Activated naive CD4-positive, alpha-beta T cell treated with anti-CD3 and anti-CD28 coated beads for 36 hours (primary cell): Measurements from ENCODE around the gene SLC25A39. TPM values are rescaled to one million over a fixed set of nuclear protein-coding genes. Genes with fewer than 3 reads are reported as not detected.

ENCODE experiments used
- CTCF ChIA-PET: fragments of 350-600 bp; sonication (Branson Sonifier 250); formaldehyde crosslinking; loops from one replicate; lab custom pipeline; 2021; ENCODE audit warnings: antibody characterized with exemption; lab: Charles Lee
- DNase-seq: peaks from one replicate; pipeline ENCODE4 v3.0.0-alpha.2; 2020
- H3K27ac Mint-ChIP-seq: one replicate; pipeline ENCODE4 v1.8.0; 2021; ENCODE audit warnings: mild to moderate bottlenecking, mixed read lengths
- H3K27me3 Mint-ChIP-seq: one replicate; pipeline ENCODE4 v1.8.0; 2021; ENCODE audit warnings: low read depth, mixed read lengths
- H3K36me3 Mint-ChIP-seq: one replicate; pipeline ENCODE4 v1.8.0; 2021; ENCODE audit warnings: low read depth, mixed read lengths
- H3K4me1 Mint-ChIP-seq: one replicate; pipeline ENCODE4 v1.8.0; 2021; ENCODE audit warnings: low read depth, mixed read lengths
- H3K4me3 Mint-ChIP-seq: one replicate; pipeline ENCODE4 v1.8.0; 2021; ENCODE audit warnings: mild to moderate bottlenecking, moderate library complexity, mixed read lengths
- H3K9me3 Mint-ChIP-seq: one replicate; pipeline ENCODE4 v1.8.0; 2021; ENCODE audit warnings: mixed read lengths
- intact Hi-C: fragments of 100-400 bp; cut with micrococcal nuclease; formaldehyde crosslinking; loops from one replicate; pipeline ENCODE4 v1.15.1; 2023
- total RNA-seq, 2 experiments: library from RNA; stranded (reverse); gene quantifications; one replicate each; pipeline ENCODE4 v1.2.3, GENCODE V29; 2021

Gene SLC25A39
- total RNA-seq, 2 experiments from 2014 or later, result 146 to 149 TPM

DNA sequence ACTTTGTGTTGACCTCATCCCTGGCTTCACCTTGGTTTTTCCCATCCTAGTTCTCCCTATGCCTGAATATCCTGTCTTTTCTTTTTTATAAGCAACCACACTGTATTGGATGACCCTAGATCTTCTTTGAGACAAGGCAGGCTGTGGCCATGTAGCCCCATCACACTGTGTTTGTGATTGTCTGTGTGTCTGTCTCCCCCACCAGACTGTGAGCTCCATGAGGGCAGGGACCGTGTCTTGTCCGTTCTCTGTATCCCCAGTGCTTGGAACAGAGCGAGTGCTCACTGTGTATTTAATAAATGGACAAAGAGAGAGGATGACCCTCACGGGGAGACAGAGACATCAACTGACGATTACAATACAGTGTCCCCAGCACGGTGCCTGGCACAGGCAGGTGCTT lies 7.1 kb downstream of the SLC25A39 start:
- H3K9me3 Mint-ChIP-seq, result no peaks in the 10 kb centered on the region
- peaks cover 6% of the 10 kb centered on the region for H3K36me3 Mint-ChIP-seq
- H3K27ac Mint-ChIP-seq, result no peak overlapping the region
- H3K27me3 Mint-ChIP-seq, result peaks cover 29% of the 10 kb centered on the region
- DNase-seq, result no peak
- CTCF ChIA-PET, result interaction anchor here (1.1 to 2.2 kb wide), 3 partner anchors 28 to 167 kb away, joined by 3 to 8 read pairs (median 3); partner anchors contain the start of gene GRN
- peaks cover 14% of the 10 kb centered on the region for H3K4me1 Mint-ChIP-seq
- intact Hi-C loops, result no loop called here
- no peak overlapping the region for H3K4me3 Mint-ChIP-seq

DNA sequence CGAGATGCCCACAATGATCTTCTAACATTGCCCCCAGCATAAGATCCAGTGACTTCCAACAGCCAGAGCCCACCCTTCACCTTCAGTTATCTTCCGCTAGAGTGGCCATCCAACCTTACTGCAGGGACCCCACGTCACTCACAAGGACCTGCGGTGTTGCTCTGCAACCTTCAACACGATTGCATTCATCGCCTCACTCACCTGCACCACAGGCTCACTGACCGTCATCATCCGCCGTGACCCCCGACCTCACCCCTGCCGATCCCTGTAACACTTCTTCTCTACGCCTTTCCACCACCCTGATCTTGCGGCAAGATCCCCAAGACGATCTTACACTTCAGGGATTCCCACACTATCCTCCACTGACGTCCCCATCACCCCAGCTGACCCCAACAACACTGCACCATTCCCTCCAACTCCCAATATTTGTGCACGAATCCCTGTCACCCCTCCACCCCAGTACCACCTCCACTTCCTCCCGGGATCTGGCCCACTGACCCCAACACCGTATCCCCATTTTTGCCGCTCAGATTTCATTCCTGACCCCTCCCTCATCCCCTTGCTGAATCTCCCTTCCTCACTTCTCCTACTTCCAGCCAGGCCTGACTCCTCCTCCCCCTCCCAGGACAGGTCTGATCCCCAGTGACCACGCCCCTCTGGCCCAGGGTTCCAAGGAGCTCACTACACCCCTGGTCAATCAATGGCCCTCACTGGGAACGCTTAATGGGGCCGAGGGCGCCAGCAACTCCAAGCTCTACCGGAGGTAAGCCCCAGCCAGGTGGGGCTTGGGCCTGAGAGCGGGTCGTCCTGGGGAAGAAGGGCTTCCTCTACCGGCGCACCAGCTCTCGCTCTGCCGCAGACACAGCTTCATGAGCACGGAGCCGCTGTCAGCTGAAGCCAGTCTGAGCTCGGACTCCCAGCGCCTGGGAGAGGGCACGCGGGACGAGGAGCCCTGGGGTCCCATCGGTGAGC lies 8.6 kb downstream of the SLC25A39 start:
- peaks cover 29% of the 10 kb centered on the region for H3K27me3 Mint-ChIP-seq
- H3K27ac Mint-ChIP-seq, result no peak overlapping the region
- H3K4me1 Mint-ChIP-seq, result peaks cover 10% of the 10 kb centered on the region
- intact Hi-C loops, result no loop called here
- CTCF ChIA-PET, result interaction anchor here (0.9 to 2.2 kb wide), 4 partner anchors 15 to 321 kb away, joined by 3 to 8 read pairs (median 4); partner anchors contain the start of gene GRN
- H3K36me3 Mint-ChIP-seq, result peaks cover 5% of the 10 kb centered on the region
- H3K4me3 Mint-ChIP-seq, result peak overlapping the region; percentile 48
- DNase-seq, result no peak
- H3K9me3 Mint-ChIP-seq, result no peaks in the 10 kb centered on the region

DNA sequence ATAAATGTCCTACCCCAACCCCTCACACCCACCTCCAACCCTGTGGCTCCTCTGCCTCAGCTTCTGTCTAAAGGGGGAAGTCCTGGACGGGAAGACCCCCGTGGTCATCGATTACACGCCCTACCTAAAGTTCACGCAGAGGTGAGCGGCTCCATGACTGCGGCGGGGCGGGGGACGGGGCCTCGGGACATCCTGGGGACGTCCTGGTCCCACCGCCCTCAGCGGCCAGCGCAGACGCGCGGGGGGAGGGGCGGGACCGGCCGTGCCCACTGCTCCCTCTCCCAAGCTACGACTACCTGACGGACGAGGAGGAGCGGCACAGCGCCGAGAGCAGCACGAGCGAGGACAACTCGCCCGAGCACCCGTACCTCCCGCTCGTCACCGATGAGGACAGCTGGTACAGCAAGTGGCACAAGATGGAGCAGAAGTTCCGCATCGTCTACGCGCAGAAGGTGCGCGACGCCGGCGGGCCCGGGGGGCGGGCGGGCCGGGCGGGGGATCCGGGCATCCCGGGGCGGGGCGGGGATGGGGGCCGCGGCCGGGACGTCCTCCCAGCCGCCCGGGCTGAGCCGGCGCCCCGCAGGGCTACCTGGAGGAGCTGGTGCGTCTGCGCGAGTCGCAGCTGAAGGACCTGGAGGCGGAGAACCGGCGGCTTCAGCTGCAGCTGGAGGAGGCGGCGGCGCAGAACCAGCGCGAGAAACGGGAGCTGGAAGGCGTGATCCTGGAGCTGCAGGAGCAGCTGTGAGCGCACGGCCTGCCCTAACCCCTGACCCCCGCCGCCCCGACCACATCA lies 9.6 kb downstream of the SLC25A39 start:
- peak; percentile 56 for DNase-seq
- intact Hi-C loops, result no loop called here
- peaks cover 11% of the 10 kb centered on the region for H3K4me1 Mint-ChIP-seq
- CTCF ChIA-PET, result interaction anchor here (0.9 to 2.2 kb wide), 2 partner anchors 31 to 84 kb away, joined by 4 to 8 read pairs; partner anchors contain the start of gene GRN
- peaks cover 5% of the 10 kb centered on the region for H3K36me3 Mint-ChIP-seq
- H3K9me3 Mint-ChIP-seq, result no peaks in the 10 kb centered on the region
- no peak overlapping the region for H3K27ac Mint-ChIP-seq
- peak overlapping the region; percentile 65 for H3K4me3 Mint-ChIP-seq
- H3K27me3 Mint-ChIP-seq, result peaks cover 29% of the 10 kb centered on the region

DNA sequence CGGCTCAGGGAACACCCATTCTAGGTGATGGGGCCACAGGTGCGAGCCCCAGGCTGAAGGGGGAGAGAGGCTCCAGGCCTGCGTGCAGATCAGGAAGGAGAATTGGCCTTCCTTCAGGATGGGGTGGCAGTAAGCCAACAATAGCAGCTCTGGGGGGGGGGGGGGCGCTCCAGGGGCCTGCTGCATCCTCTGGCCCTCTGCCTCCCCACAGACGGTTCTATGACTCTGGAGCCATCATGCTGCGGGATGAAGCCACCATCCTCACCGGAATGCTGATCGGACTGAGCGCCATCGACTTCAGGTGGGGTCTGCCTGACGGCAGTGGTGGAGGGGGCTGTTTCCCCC lies 10.1 kb downstream of the SLC25A39 start:
- CTCF ChIA-PET, result no interaction called here

GRCh38 chr17:44314031-44314430 lies 10.6 kb downstream of the SLC25A39 start:
- CTCF ChIA-PET, result interaction anchor here (1.2 kb wide), 1 partner anchor 104 kb away, joined by 5 read pairs; no protein-coding TSS in a partner anchor
- Mint-ChIP-seq H3K27ac (no peak overlapping the region), H3K36me3 (no peaks in the 10 kb centered on the region), H3K9me3 (no peaks in the 10 kb centered on the region), H3K4me3 (no peak overlapping the region), H3K27me3 (peaks cover 34% of the 10 kb centered on the region), H3K4me1 (peaks cover 20% of the 10 kb centered on the region)
- DNase-seq, result no peak
- intact Hi-C loops, result no loop called here

More for the DNA sequence above, 10.1 kb downstream of the SLC25A39 start:
- Mint-ChIP-seq H3K9me3 (no peaks in the 10 kb centered on the region), H3K4me1 (peaks cover 17% of the 10 kb centered on the region), H3K27me3 (peaks cover 34% of the 10 kb centered on the region), H3K4me3 (peak overlapping the region; percentile 65), H3K36me3 (peaks cover 4% of the 10 kb centered on the region), H3K27ac (no peak overlapping the region)
- DNase-seq, result no peak
- intact Hi-C loops, result no loop called here

GRCh38 chr17:44312396-44313104 lies 12.1 kb downstream of the SLC25A39 start:
- H3K27ac Mint-ChIP-seq, result no peak overlapping the region
- no peak overlapping the region for H3K4me3 Mint-ChIP-seq
- no peak for DNase-seq
- H3K27me3 Mint-ChIP-seq, result peaks cover 32% of the 10 kb centered on the region
- H3K36me3 Mint-ChIP-seq, result no peaks in the 10 kb centered on the region
- intact Hi-C loops, result no loop called here
- peaks cover 25% of the 10 kb centered on the region for H3K4me1 Mint-ChIP-seq
- CTCF ChIA-PET, result interaction anchor here (1.2 kb wide), 1 partner anchor 103 kb away, joined by 5 read pairs; no protein-coding TSS in a partner anchor
- H3K9me3 Mint-ChIP-seq, result no peaks in the 10 kb centered on the region

DNA sequence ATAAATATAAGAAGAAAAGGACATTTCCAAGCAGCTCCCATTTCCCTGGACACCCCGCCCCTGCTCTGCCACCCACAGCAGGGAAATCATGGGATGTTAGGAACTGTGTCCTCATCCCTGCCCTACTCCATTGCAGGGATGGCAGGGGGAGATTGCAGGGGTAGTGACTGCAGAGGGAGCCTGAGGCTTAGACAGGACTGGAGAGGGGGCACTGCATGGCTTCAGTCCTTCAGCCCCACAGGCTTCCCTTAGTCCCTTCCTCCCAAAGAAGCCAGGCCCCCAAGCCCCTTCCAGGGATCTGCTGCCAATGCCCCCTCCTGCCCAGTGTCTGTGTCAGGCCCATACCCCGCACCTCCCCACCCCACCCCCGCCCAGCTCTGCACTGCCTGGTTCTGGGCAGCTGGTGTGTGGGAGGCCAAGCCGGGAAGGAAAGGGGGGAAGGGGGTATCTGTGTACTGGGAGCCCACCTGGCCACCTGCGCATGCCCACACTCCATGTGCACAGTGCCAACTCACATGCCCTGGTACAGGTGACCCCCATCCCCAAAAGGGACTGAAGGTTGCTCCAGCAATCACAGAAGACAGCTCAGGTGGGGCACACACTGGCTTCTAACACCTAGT lies 13.0 kb downstream of the SLC25A39 start:
- intact Hi-C loops, result no loop called here
- no peaks in the 10 kb centered on the region for H3K9me3 Mint-ChIP-seq
- CTCF ChIA-PET, result no interaction called here
- peaks cover 29% of the 10 kb centered on the region for H3K4me1 Mint-ChIP-seq
- no peaks in the 10 kb centered on the region for H3K36me3 Mint-ChIP-seq
- H3K4me3 Mint-ChIP-seq, result no peak overlapping the region
- DNase-seq, result no peak
- H3K27me3 Mint-ChIP-seq, result peaks cover 32% of the 10 kb centered on the region
- no peak overlapping the region for H3K27ac Mint-ChIP-seq

- Mint-ChIP-seq H3K4me3 (no peak overlapping the region), H3K9me3 (no peaks in the 10 kb centered on the region), H3K27ac (no peak overlapping the region), H3K4me1 (peaks cover 23% of the 10 kb centered on the region), H3K27me3 (peaks cover 29% of the 10 kb centered on the region), H3K36me3 (no peaks in the 10 kb centered on the region)
- intact Hi-C loops, result no loop called here
- CTCF ChIA-PET, result interaction anchor here (2.5 kb wide), 1 partner anchor 101 kb away, joined by 7 read pairs; no protein-coding TSS in a partner anchor
- no peak for DNase-seq
Measured at GRCh38 chr17:44310609-44311376, 13.8 kb downstream of the SLC25A39 start.

DNA sequence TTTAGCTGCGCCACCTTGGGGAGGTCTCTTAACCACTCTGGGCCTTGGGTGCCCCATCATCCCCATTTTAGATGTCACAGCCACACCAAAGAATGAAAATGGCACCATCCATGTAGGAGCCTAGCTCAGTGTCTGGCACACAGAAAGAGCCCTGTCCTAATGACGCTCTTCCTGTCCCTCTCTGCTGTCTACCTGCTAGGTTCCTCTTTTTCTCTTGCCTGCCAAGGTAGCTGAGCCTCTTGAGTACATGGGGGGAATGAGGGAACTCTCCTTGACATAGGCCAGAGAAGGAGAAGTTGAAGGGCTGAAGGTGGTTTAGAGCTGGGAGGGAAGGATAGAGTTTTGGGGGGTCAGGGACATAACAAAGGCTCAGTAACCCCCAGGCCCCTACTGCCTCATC lies 14.4 kb downstream of the SLC25A39 start:
- intact Hi-C loops, result no loop called here
- H3K27me3 Mint-ChIP-seq, result peaks cover 24% of the 10 kb centered on the region
- no peaks in the 10 kb centered on the region for H3K9me3 Mint-ChIP-seq
- DNase-seq, result no peak
- peaks cover 19% of the 10 kb centered on the region for H3K4me1 Mint-ChIP-seq
- no peak overlapping the region for H3K27ac Mint-ChIP-seq
- H3K4me3 Mint-ChIP-seq, result peak overlapping the region; percentile 6
- H3K36me3 Mint-ChIP-seq, result no peaks in the 10 kb centered on the region
- CTCF ChIA-PET, result interaction anchor here (2.5 kb wide), 1 partner anchor 100 kb away, joined by 7 read pairs; no protein-coding TSS in a partner anchor

DNA sequence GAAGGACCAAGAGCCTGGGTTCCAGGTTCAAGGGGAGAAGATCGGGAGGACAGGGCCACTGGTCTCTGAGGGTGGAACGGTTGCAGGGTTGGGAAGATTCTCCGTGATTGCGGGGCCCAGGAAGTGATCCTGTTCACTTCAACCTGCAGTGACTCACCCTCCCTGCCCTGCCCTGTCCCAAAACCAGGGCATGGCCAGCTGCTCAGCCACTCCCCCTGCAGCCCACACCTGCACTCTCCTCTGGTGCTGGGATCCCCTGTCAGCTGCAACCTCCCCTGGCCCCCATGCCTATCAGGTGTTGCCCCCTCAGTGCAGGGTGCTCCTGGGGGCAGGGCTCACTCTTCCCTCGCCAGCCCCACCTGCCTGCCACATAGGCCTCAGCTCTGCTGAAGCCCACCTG lies 15.2 kb downstream of the SLC25A39 start:
- intact Hi-C loops, result no loop called here
- DNase-seq, result no peak
- H3K9me3 Mint-ChIP-seq, result no peaks in the 10 kb centered on the region
- no peak overlapping the region for H3K27ac Mint-ChIP-seq
- H3K36me3 Mint-ChIP-seq, result no peaks in the 10 kb centered on the region
- CTCF ChIA-PET, result interaction anchor here (1.3 to 2.5 kb wide), 2 partner anchors 36 to 99 kb away, joined by 4 to 7 read pairs; no protein-coding TSS in a partner anchor
- H3K27me3 Mint-ChIP-seq, result peaks cover 26% of the 10 kb centered on the region
- H3K4me3 Mint-ChIP-seq, result peak overlapping the region; percentile 14
- H3K4me1 Mint-ChIP-seq, result peaks cover 19% of the 10 kb centered on the region

GRCh38 chr17:44308865-44309264 lies 15.8 kb downstream of the SLC25A39 start:
- intact Hi-C loops, result no loop called here
- Mint-ChIP-seq H3K4me3 (peak overlapping the region; percentile 21), H3K36me3 (no peaks in the 10 kb centered on the region), H3K27ac (no peak overlapping the region), H3K27me3 (peaks cover 20% of the 10 kb centered on the region), H3K9me3 (no peaks in the 10 kb centered on the region), H3K4me1 (peaks cover 19% of the 10 kb centered on the region)
- CTCF ChIA-PET, result interaction anchor here (0.9 to 2.5 kb wide), 3 partner anchors 22 to 99 kb away, joined by 3 to 7 read pairs (median 4); no protein-coding TSS in a partner anchor
- DNase-seq, result no peak
